Thyroid gland (tissue), 4 donors: ENCODE results near the gene STRA8. TPM values are rescaled to one million over a fixed set of nuclear protein-coding genes. Genes with fewer than 3 reads are reported as not detected.

Source experiments
- DNase-seq, 2 donors: peaks; one replicate each; pipeline ENCODE4 v3.0.0-alpha.2; 2019
- H3K27ac ChIP-seq, 3 donors: fragments of 200-600 bp; sonication (generic); 1 replicate in 2 of 3; 2 replicates in 1 of 3; pipeline ENCODE4 v1.5.1; 2016 to 2019; ENCODE audit warnings: mild to moderate bottlenecking in 1 of 3, moderate library complexity in 1 of 3
- H3K27me3 ChIP-seq: fragments of 200-600 bp; sonication (generic); one replicate; pipeline ENCODE4 v1.5.1; 2019
- H3K36me3 ChIP-seq, 2 donors: fragments of 200-600 bp; sonication (generic); one replicate each; pipeline ENCODE4 v1.5.1; 2016 to 2019
- H3K4me1 ChIP-seq, 2 donors: fragments of 200-600 bp; sonication (generic); one replicate each; pipeline ENCODE4 v1.5.1; 2017 to 2019
- H3K4me3 ChIP-seq, 3 donors: fragments of 200-600 bp; sonication (generic); replicated peaks in 1 of 3; 1 replicate in 2 of 3; 2 replicates in 1 of 3; pipeline ENCODE4 v1.5.1; 2016; ENCODE audit warnings: mild to moderate bottlenecking in 1 of 3
- H3K9me3 ChIP-seq: fragments of 200-600 bp; sonication (generic); one replicate; pipeline ENCODE4 v1.5.1; 2017
- CTCF ChIP-seq, 6 experiments: fragments of 200-600 bp in 3 of 6; fragments of 450-650 bp in 3 of 6; sonication (generic) in 3 of 6; IDR thresholded peaks; one replicate each; pipeline ENCODE4 v1.5.1; 2016 to 2019; ENCODE audit warnings: antibody characterized with exemption in 6 of 6, mild to moderate bottlenecking in 2 of 6, inconsistent platforms in 1 of 6, moderate library complexity in 1 of 6
- POLR2A ChIP-seq, 2 donors: fragments of 450-650 bp; IDR thresholded peaks; one replicate each; pipeline ENCODE4 v1.6.1; 2017; ENCODE audit warnings: antibody characterized with exemption in 2 of 2, mild to moderate bottlenecking in 2 of 2, moderate library complexity in 1 of 2
- WGBS, 2 donors: methylation state at CpG; one replicate each; pipeline ENCODE4 v1.1.5; 2017; 5-methylcytosine and 5-hydroxymethylcytosine counted together
- intact Hi-C: fragments of 100-400 bp; cut with DNase I; formaldehyde crosslinking; loops from one replicate; pipeline ENCODE4 v1.15.1; 2023
- total RNA-seq, 4 donors: library from RNA; depleted of rRNA; stranded (reverse); fragments of >200 nt; gene quantifications; one replicate each; pipeline ENCODE4 v1.2.3, GENCODE V29; 2016

STRA8 gene
- total RNA-seq, 4 donors from 2014 or later, result not detected

GRCh38 chr7:135193615-135194081, 40.0 kb upstream of the STRA8 start:
- 94 to 95% methylated on average over 10 of the region's 10 CpGs for WGBS, 2 donors
- H3K36me3 ChIP-seq, result peaks cover 28 to 42% of the 10 kb centered on the region in 2 donors
- intact Hi-C loops, result no loop called here
- no peak for DNase-seq
- H3K4me3 ChIP-seq, result no peak overlapping the region
- H3K4me1 ChIP-seq, result no peaks in the 10 kb centered on the region
- H3K9me3 ChIP-seq, result no peaks in the 10 kb centered on the region
- H3K27me3 ChIP-seq, result no peaks in the 10 kb centered on the region
- no peak for TF ChIP-seq POLR2A (IDR thresholded peaks at IDR 0.05)
- TF ChIP-seq CTCF (IDR thresholded peaks at IDR 0.05), result no peak
- H3K27ac ChIP-seq, result no peak overlapping the region

GRCh38 chr7:135194494-135195095, 39.0 kb upstream of the STRA8 start:
- Histone ChIP-seq H3K9me3 (no peaks in the 10 kb centered on the region), H3K4me1 (no peaks in the 10 kb centered on the region), H3K4me3 (no peak overlapping the region), H3K36me3 (peaks cover 23 to 32% of the 10 kb centered on the region in 2 donors), H3K27me3 (no peaks in the 10 kb centered on the region), H3K27ac (no peak overlapping the region)
- DNase-seq, result no peak
- TF ChIP-seq CTCF (IDR thresholded peaks at IDR 0.05) (no peak), POLR2A (IDR thresholded peaks at IDR 0.05) (no peak)
- intact Hi-C loops, result no loop called here
- 84 to 89% methylated on average over 11 to 12 of the region's 12 CpGs for WGBS, 2 donors

DNA sequence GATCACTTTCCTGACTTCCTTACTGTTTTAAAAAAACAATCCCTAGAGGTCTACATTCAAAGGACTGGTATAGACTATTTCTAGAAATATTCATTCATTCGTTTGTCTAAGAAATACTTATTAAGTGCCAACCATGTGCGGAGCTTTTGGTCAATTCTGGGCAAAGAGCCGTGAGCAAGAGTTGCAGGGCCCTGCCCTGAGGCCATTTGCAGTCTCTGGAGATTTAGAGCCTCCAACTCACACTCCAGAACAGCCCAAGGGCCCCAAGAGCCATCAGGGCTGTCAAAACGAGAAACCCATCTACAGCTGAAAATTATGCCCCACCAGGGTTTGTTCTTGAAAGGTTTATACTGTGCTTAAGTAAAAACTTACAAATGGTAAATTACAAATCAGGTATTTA, 38.5 kb upstream of the STRA8 start:
- TF ChIP-seq CTCF (IDR thresholded peaks at IDR 0.05), result no peak
- TF ChIP-seq POLR2A (IDR thresholded peaks at IDR 0.05), result no peak
- DNase-seq, result no peak
- H3K27ac ChIP-seq, result no peak overlapping the region
- WGBS, 2 donors, result 83 to 89% methylated on average over 4 of the region's 4 CpGs
- no peaks in the 10 kb centered on the region for H3K4me1 ChIP-seq
- H3K4me3 ChIP-seq, result no peak overlapping the region
- H3K27me3 ChIP-seq, result no peaks in the 10 kb centered on the region
- intact Hi-C loops, result no loop called here
- no peaks in the 10 kb centered on the region for H3K9me3 ChIP-seq
- peaks cover 23 to 33% of the 10 kb centered on the region in 2 donors for H3K36me3 ChIP-seq

DNA sequence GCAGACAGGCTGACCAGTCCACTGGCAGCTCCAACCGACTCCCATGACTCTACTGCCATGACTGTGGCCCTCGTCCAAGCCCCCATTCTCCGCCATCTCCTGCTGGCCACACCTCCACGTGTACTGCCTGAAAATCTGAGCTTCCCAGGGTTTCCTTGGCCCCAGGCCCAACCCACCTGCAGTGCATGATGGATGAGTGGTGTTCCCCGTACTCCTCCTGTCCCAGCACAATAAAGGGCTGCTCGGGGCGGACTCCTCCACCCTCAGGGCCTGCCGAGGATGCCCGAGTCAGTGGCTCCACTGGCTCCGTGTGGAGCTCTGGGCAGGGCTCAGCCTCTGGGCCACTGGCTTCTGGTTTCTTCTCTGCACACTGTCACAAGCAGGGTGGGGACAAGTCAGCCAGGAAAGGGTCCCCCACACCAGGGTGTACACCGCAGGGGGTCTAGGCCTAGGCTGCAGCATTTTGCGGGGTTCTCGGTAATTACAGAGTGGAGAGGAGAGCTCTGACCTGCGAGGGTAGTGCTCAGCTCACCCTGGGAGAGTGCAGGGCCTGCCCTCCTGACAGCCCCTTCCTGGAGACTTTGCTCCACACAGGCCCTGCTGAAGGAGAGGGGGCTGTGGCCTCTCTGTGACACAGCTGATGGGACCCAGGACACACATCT, 37.5 kb upstream of the STRA8 start:
- no peaks in the 10 kb centered on the region for H3K27me3 ChIP-seq
- TF ChIP-seq CTCF (IDR thresholded peaks at IDR 0.05), result no peak
- TF ChIP-seq POLR2A (IDR thresholded peaks at IDR 0.05), result no peak
- no peak overlapping the region for H3K4me3 ChIP-seq
- H3K36me3 ChIP-seq, result peaks cover 23 to 39% of the 10 kb centered on the region in 2 donors
- no peaks in the 10 kb centered on the region for H3K9me3 ChIP-seq
- 94 to 96% methylated on average over 11 to 14 of the region's 14 CpGs for WGBS, 2 donors
- H3K27ac ChIP-seq, result no peak overlapping the region
- intact Hi-C loops, result no loop called here
- H3K4me1 ChIP-seq, result no peaks in the 10 kb centered on the region
- DNase-seq, result no peak

- TF ChIP-seq POLR2A (IDR thresholded peaks at IDR 0.05) (no peak), CTCF (IDR thresholded peaks at IDR 0.05) (no peak)
- H3K27ac ChIP-seq, result no peak overlapping the region
- WGBS, 2 donors, result 74 to 84% methylated on average over 2 of the region's 2 CpGs
- H3K4me3 ChIP-seq, result no peak overlapping the region
- DNase-seq, result no peak
- H3K9me3 ChIP-seq, result no peaks in the 10 kb centered on the region
- intact Hi-C loops, result no loop called here
- H3K36me3 ChIP-seq, result peaks cover 23 to 39% of the 10 kb centered on the region in 2 donors
- H3K27me3 ChIP-seq, result no peaks in the 10 kb centered on the region
- no peaks in the 10 kb centered on the region for H3K4me1 ChIP-seq
Measured at GRCh38 chr7:135197343-135197742, 36.3 kb upstream of the STRA8 start.
